ENCODE data around the gene OR2D3.
"Not testable (repeated sequence)": the region's sequence is repeated elsewhere in the genome, so short reads cannot be mapped to it uniquely, and the experiment has no call there.

Gene OR2D3

DNA sequence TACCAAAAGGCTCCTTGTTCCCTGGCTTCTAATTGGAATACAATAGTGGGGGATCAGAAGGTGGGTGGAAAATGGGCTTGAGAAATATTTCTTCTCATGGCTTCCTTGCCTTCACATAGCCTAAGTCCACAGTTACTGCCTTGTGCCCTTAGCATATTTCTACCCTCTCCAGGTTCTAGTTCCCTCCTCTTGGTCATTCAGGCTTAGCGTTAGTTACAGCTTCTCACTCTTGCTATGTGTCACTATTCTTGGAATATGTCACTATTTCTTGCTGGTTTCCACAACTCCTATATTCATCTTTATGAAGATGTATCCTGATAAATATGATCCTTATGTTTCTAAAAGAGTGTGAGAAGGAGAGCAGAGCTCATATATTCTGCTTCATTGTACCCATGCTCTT, 31.0 kb upstream of the OR2D3 start:
- no peak for TF ChIP-seq ZFX (IDR thresholded peaks at IDR 0.05)
- no peak for TF ChIP-seq CTCF (conservative IDR thresholded peaks at IDR 0.05)
- H3K27ac ChIP-seq = no peak overlapping the region

DNA sequence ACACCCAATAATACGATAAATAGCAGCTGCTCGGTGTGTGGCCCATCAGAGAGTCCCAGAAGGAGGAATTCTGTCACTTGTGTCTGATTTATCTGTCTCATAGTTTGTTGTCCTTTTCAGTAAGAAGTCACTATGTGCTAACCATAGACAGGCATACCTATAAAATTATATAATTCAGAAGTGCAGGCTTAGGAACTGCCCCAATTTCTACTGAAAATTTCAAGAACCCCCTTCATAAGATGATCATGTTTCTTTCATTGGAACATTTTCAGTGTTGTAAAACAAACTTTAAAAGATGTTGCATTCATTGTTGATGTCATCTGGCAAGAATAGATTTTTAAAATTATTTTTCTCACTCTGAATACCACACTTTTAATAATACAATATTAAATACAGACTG, 28.4 kb upstream of the OR2D3 start, which contains the start of gene OR2D2:
TSS of gene OR2D2 (minus strand) at position 101 of the 400 bp plus-strand sequence. CDS start at position 101, 0 bp downstream.
- TF ChIP-seq ZFX (IDR thresholded peaks at IDR 0.05) (no peak), CTCF (conservative IDR thresholded peaks at IDR 0.05) (no peak)
- H3K27ac ChIP-seq = no peak within 1 kb of the TSS

GRCh38 chr11:6894097-6894496, 26.7 kb upstream of the OR2D3 start:
- H3K27ac ChIP-seq = no peak overlapping the region
- TF ChIP-seq CTCF (conservative IDR thresholded peaks at IDR 0.05) = no peak
- no peak for TF ChIP-seq ZFX (IDR thresholded peaks at IDR 0.05)

DNA sequence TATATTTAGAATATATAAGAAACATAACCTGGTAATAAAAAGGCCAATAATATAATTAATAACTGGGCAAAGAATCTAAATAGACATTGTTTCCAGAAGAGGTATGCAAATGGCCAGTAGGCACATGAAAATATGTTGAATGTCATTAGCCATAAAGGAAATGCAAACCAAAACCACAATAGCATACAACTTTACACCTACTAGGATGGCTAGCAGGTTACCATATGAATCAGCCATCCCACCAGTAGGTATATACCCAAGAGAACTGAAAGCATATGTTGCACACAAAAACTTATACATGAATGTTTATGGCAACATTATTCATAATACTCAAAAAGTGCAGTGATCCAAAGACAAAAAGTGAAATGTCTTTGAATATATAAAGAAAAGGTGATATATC, 25.8 kb upstream of the OR2D3 start:
- no peak overlapping the region for H3K27ac ChIP-seq
- no peak for TF ChIP-seq ZFX (IDR thresholded peaks at IDR 0.05)
- no peak for TF ChIP-seq CTCF (conservative IDR thresholded peaks at IDR 0.05)

GRCh38 chr11:6898911-6899310, 21.9 kb upstream of the OR2D3 start:
- no peak overlapping the region for H3K27ac ChIP-seq
- TF ChIP-seq CTCF (conservative IDR thresholded peaks at IDR 0.05) = no peak
- TF ChIP-seq ZFX (IDR thresholded peaks at IDR 0.05) = no peak

DNA sequence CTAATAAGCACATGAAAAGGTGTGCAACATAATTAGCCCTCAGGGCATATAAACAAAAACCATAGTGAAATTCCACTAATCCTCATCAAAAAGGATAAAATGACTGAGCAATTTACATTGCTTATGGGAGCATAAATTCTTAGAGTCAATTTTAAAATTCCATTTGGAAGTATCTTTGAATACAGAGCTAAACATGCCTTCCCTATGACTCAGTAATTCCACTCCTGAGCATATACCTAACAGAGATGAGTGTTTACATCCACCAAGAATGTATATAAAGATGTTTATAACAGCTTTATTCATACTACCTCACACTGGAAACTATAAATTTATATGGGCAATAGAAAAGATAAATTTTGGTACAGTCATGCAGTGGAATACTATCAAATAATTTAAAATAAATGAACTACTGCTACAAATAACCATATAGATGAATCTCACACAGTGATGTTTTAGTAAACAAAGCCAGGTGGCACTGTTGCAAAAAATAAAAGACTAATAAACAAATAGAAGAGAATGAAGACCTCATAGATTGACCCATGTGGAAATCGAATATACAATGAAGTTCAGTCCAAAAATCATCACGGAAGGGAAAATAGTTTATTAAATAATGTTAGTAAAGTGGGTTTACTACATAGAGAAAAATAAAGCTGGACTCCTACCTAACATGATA, 20.3 kb upstream of the OR2D3 start:
- TF ChIP-seq ZFX (IDR thresholded peaks at IDR 0.05) (no peak), CTCF (conservative IDR thresholded peaks at IDR 0.05) (peak; percentile 39)
- H3K27ac ChIP-seq = no peak overlapping the region

GRCh38 chr11:6904804-6905203, 16.0 kb upstream of the OR2D3 start:
- not testable (repeated sequence) for H3K27ac ChIP-seq

DNA sequence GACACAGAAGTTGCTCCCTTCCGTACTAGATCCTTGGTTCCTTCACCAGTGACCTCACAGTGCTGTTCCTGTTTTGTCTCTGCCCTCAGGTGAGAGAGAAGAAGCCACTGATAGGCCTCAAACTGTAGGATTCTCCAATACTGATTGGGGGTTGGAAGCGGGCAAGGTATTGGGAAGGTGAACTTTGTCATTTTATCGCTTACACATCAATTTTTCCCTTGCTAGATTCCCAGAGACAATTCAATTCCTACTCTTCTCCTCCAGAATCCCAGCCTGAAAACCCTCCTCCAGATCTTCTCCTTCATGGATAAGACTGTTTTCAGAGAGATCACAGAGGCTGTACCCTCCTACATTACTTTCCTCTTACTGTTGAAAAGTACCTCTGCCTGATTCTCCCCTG, 9.4 kb upstream of the OR2D3 start:
- H3K27ac ChIP-seq = no peak overlapping the region
- TF ChIP-seq ZFX (IDR thresholded peaks at IDR 0.05) (no peak), CTCF (conservative IDR thresholded peaks at IDR 0.05) (no peak)

Measured in C4-2B (cell line).